GM23338 (cell line): ENCODE measurements around the gene SRGAP3. TPM values are rescaled to one million over a fixed set of nuclear protein-coding genes. Genes with fewer than 3 reads are reported as not detected.

Experiments
- ATAC-seq: fragments of 200-7000 bp; cut with Tn5 transposase; 3 replicates; pipeline ENCODE4 v1.9.1; 2020
- DNase-seq: peaks from one replicate; pipeline ENCODE4 v3.0.0-alpha.2; 2015; ENCODE audit warnings: low spot score
- H2AFZ ChIP-seq: fragments of 200-600 bp; sonication (generic); 2 replicates; pipeline ENCODE4 v1.8.0; 2016; ENCODE audit warnings: antibody characterized with exemption, mild to moderate bottlenecking, moderate library complexity
- H3F3A ChIP-seq: fragments of 200-600 bp; sonication (generic); replicated peaks from 2 replicates; pipeline ENCODE4 v1.8.0; 2017; ENCODE audit warnings: antibody characterized with exemption, mixed run types, low read depth
- H3K27ac ChIP-seq: fragments of 200-600 bp; sonication (generic); 2 replicates; pipeline ENCODE4 v1.6.1; 2016; ENCODE audit warnings: low read depth
- H3K27me3 ChIP-seq: fragments of 200-600 bp; sonication (generic); 2 replicates; pipeline ENCODE4 v1.8.0; 2016; ENCODE audit warnings: mild to moderate bottlenecking, mixed run types, moderate library complexity; ENCODE audit not compliant: insufficient read depth
- H3K36me3 ChIP-seq: fragments of 200-600 bp; sonication (generic); 2 replicates; pipeline ENCODE4 v1.8.0; 2016; ENCODE audit warnings: mild to moderate bottlenecking; ENCODE audit not compliant: insufficient read depth
- H3K4me1 ChIP-seq: fragments of 200-600 bp; sonication (generic); 2 replicates; pipeline ENCODE4 v1.8.0; 2016; ENCODE audit warnings: mild to moderate bottlenecking, moderate library complexity; ENCODE audit not compliant: insufficient read depth
- H3K4me2 ChIP-seq: fragments of 200-600 bp; sonication (generic); 2 replicates; pipeline ENCODE4 v1.7.1; 2017; ENCODE audit warnings: mixed run types
- H3K4me3 ChIP-seq: fragments of 200-600 bp; sonication (generic); 2 replicates; pipeline ENCODE4 v1.6.1; 2016; ENCODE audit warnings: mixed run types
- H3K79me2 ChIP-seq: fragments of 200-600 bp; sonication (generic); replicated peaks from 2 replicates; pipeline ENCODE4 v1.8.0; 2017; ENCODE audit warnings: mild to moderate bottlenecking; ENCODE audit not compliant: insufficient read depth
- H3K9me2 ChIP-seq: fragments of 200-600 bp; sonication (generic); 2 replicates; pipeline ENCODE4 v1.8.0; 2017; ENCODE audit not compliant: insufficient read depth
- H4K20me1 ChIP-seq: fragments of 200-600 bp; sonication (generic); replicated peaks from 2 replicates; pipeline ENCODE4 v1.8.0; 2017; ENCODE audit warnings: mild to moderate bottlenecking; ENCODE audit not compliant: insufficient read depth
- H3K27ac Mint-ChIP-seq: 2 replicates; pipeline ENCODE4 v1.8.0; 2020; ENCODE audit warnings: inconsistent platforms, mild to moderate bottlenecking, moderate library complexity, mixed read lengths
- H3K27me3 Mint-ChIP-seq: 3 replicates; pipeline ENCODE4 v1.8.0; 2022; ENCODE audit warnings: low read depth, mild to moderate bottlenecking, moderate library complexity, mixed read lengths, inconsistent platforms; ENCODE audit not compliant: insufficient read depth, poor library complexity
- H3K36me3 Mint-ChIP-seq: 3 replicates; pipeline ENCODE4 v1.8.0; 2021; ENCODE audit warnings: low read depth, mild to moderate bottlenecking, inconsistent platforms, moderate library complexity, mixed read lengths
- H3K4me1 Mint-ChIP-seq: 3 replicates; pipeline ENCODE4 v1.8.0; 2020; ENCODE audit warnings: mild to moderate bottlenecking, inconsistent platforms, mixed read lengths
- H3K4me3 Mint-ChIP-seq: 3 replicates; pipeline ENCODE4 v1.8.0; 2021; ENCODE audit warnings: moderate library complexity, mild to moderate bottlenecking, inconsistent platforms, mixed read lengths
- H3K9me3 Mint-ChIP-seq: 3 replicates; pipeline ENCODE4 v1.8.0; 2020; ENCODE audit warnings: moderate library complexity, mild to moderate bottlenecking, inconsistent platforms, mixed read lengths
- EZH2 ChIP-seq: fragments of 200-600 bp; sonication (generic); IDR thresholded peaks from one replicate; pipeline ENCODE4 v1.8.0; 2017; ENCODE audit warnings: antibody characterized with exemption, mild to moderate bottlenecking, low read depth; ENCODE audit not compliant: unreplicated experiment
- JUNB ChIP-seq: IDR thresholded peaks from one replicate; pipeline ENCODE4 v1.6.1; 2016; ENCODE audit warnings: antibody characterized with exemption; ENCODE audit not compliant: unreplicated experiment
- NANOG ChIP-seq: IDR thresholded peaks from 2 replicates; pipeline ENCODE4 v1.6.1; 2016; ENCODE audit warnings: antibody characterized with exemption, borderline replicate concordance
- POLR2AphosphoS5 ChIP-seq: IDR thresholded peaks from 2 replicates; pipeline ENCODE4 v1.6.1; 2016; ENCODE audit warnings: antibody characterized with exemption, low read depth
- STAT1 ChIP-seq: IDR thresholded peaks from one replicate; pipeline ENCODE4 v1.6.1; 2016; ENCODE audit warnings: antibody characterized with exemption; ENCODE audit not compliant: unreplicated experiment
- ZNF331 ChIP-seq: fragments of 250-450 bp; sonication (Bioruptor Pico); IDR thresholded peaks from 2 replicates; pipeline ENCODE4 v1.5.0; 2020; ENCODE audit warnings: low read depth, mild to moderate bottlenecking, moderate library complexity
- polyA plus RNA-seq: library from polyadenylated mRNA; unstranded; fragments of >200 nt; fragmentation: Nextera tagmentation; extraction: Ambion mirVana; gene quantifications from 2 replicates; pipeline ENCODE4 v1.2.1, GENCODE V29; 2016
- total RNA-seq: library from RNA; depleted of rRNA; stranded (reverse); fragments of >200 nt; shearing (Covaris generic); gene quantifications from 2 replicates; pipeline ENCODE4 v1.2.3, GENCODE V29; 2014
- TF ChIP-seq, protein P1 (sequence below): fragments of 250-450 bp; sonication (Bioruptor Pico); IDR thresholded peaks from 2 replicates; pipeline ENCODE4 v1.5.0; 2020; ENCODE audit warnings: mild to moderate bottlenecking, moderate library complexity
- TF ChIP-seq, protein P2 (sequence below): IDR thresholded peaks from one replicate; pipeline ENCODE4 v1.6.1; 2018; ENCODE audit warnings: antibody characterized with exemption; ENCODE audit not compliant: unreplicated experiment

SRGAP3 gene
- total and polyA plus RNA-seq, 2 experiments from 2014 or later, result 6.4 to 9.4 TPM

DNA sequence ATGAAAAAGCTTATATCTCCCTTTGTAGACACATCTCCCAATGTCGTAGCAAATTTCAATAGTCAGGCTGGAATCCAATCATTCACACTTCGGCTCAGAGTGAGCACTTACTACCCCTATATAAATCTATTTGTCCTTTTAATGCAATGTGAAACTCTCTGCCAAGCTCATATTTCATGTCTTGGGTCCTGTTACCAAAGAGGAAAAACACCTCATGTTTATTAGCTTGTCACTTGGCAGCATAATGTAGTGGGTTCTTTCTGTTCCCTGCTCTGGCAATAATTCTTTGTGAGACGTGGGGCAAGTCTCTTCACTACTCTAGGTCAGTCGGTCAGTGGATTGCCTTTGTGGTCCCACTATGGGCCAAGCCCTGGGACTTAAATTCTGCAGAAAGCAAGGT lies 107.1 kb downstream of the SRGAP3 start (continued):
- TF ChIP-seq, protein P1, sequence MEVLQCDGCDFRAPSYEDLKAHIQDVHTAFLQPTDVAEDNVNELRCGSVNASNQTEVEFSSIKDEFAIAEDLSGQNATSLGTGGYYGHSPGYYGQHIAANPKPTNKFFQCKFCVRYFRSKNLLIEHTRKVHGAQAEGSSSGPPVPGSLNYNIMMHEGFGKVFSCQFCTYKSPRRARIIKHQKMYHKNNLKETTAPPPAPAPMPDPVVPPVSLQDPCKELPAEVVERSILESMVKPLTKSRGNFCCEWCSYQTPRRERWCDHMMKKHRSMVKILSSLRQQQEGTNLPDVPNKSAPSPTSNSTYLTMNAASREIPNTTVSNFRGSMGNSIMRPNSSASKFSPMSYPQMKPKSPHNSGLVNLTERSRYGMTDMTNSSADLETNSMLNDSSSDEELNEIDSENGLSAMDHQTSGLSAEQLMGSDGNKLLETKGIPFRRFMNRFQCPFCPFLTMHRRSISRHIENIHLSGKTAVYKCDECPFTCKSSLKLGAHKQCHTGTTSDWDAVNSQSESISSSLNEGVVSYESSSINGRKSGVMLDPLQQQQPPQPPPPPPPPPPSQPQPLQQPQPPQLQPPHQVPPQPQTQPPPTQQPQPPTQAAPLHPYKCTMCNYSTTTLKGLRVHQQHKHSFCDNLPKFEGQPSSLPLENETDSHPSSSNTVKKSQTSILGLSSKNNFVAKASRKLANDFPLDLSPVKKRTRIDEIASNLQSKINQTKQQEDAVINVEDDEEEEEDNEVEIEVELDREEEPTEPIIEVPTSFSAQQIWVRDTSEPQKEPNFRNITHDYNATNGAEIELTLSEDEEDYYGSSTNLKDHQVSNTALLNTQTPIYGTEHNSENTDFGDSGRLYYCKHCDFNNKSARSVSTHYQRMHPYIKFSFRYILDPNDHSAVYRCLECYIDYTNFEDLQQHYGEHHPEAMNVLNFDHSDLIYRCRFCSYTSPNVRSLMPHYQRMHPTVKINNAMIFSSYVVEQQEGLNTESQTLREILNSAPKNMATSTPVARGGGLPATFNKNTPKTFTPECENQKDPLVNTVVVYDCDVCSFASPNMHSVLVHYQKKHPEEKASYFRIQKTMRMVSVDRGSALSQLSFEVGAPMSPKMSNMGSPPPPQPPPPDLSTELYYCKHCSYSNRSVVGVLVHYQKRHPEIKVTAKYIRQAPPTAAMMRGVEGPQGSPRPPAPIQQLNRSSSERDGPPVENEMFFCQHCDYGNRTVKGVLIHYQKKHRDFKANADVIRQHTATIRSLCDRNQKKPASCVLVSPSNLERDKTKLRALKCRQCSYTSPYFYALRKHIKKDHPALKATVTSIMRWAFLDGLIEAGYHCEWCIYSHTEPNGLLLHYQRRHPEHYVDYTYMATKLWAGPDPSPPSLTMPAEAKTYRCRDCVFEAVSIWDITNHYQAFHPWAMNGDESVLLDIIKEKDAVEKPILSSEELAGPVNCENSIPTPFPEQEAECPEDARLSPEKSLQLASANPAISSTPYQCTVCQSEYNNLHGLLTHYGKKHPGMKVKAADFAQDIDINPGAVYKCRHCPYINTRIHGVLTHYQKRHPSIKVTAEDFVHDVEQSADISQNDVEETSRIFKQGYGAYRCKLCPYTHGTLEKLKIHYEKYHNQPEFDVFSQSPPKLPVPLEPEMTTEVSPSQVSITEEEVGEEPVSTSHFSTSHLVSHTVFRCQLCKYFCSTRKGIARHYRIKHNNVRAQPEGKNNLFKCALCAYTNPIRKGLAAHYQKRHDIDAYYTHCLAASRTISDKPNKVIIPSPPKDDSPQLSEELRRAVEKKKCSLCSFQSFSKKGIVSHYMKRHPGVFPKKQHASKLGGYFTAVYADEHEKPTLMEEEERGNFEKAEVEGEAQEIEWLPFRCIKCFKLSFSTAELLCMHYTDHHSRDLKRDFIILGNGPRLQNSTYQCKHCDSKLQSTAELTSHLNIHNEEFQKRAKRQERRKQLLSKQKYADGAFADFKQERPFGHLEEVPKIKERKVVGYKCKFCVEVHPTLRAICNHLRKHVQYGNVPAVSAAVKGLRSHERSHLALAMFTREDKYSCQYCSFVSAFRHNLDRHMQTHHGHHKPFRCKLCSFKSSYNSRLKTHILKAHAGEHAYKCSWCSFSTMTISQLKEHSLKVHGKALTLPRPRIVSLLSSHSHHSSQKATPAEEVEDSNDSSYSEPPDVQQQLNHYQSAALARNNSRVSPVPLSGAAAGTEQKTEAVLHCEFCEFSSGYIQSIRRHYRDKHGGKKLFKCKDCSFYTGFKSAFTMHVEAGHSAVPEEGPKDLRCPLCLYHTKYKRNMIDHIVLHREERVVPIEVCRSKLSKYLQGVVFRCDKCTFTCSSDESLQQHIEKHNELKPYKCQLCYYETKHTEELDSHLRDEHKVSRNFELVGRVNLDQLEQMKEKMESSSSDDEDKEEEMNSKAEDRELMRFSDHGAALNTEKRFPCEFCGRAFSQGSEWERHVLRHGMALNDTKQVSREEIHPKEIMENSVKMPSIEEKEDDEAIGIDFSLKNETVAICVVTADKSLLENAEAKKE (CRISPR knock-in tag), result no peak
- TF ChIP-seq, protein P2, sequence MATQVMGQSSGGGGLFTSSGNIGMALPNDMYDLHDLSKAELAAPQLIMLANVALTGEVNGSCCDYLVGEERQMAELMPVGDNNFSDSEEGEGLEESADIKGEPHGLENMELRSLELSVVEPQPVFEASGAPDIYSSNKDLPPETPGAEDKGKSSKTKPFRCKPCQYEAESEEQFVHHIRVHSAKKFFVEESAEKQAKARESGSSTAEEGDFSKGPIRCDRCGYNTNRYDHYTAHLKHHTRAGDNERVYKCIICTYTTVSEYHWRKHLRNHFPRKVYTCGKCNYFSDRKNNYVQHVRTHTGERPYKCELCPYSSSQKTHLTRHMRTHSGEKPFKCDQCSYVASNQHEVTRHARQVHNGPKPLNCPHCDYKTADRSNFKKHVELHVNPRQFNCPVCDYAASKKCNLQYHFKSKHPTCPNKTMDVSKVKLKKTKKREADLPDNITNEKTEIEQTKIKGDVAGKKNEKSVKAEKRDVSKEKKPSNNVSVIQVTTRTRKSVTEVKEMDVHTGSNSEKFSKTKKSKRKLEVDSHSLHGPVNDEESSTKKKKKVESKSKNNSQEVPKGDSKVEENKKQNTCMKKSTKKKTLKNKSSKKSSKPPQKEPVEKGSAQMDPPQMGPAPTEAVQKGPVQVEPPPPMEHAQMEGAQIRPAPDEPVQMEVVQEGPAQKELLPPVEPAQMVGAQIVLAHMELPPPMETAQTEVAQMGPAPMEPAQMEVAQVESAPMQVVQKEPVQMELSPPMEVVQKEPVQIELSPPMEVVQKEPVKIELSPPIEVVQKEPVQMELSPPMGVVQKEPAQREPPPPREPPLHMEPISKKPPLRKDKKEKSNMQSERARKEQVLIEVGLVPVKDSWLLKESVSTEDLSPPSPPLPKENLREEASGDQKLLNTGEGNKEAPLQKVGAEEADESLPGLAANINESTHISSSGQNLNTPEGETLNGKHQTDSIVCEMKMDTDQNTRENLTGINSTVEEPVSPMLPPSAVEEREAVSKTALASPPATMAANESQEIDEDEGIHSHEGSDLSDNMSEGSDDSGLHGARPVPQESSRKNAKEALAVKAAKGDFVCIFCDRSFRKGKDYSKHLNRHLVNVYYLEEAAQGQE, result no peak
- no peak for TF ChIP-seq NANOG

DNA sequence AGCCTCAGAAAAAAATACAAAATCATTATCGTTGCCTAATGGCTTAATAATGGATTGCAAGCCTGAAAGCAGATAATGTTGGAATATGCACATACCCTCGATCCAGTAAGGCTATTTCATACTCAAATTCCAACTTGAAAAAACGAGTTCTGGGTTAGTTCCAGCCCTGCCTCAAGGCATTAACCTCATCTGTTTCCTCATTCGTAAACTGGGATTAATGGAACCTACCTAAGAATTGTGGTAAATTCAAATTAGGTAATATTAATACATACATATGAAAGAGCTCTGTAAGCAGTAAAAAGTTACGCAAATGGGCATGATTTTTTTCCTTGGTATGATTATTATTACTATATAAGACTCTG lies 107.5 kb downstream of the SRGAP3 start:
- 0 out of 2 replicates have a peak, but pooled peaks cover 2% of the 10 kb centered on the region for H3F3A ChIP-seq
- H3K36me3 Mint-ChIP-seq, result peaks cover 9% of the 10 kb centered on the region; the same call in 2 of the 3 replicates
- peaks cover 2% of the 10 kb centered on the region for H3K27me3 Mint-ChIP-seq
- H3K27ac ChIP-seq, result no peak overlapping the region
- H2AFZ ChIP-seq, result no peak overlapping the region
- H4K20me1 ChIP-seq, result no peaks in the 10 kb centered on the region
- no peaks in the 10 kb centered on the region for H3K36me3 ChIP-seq
- no peak for ATAC-seq
- H3K79me2 ChIP-seq, result no peaks in the 10 kb centered on the region
- H3K4me1 ChIP-seq, result peaks cover 16% of the 10 kb centered on the region; the same call in 1 of the 2 replicates
- H3K27ac Mint-ChIP-seq, result no peak overlapping the region
- H3K9me2 ChIP-seq, result 0 out of 2 replicates have a peak, but pooled peaks cover 4% of the 10 kb centered on the region
- H3K27me3 ChIP-seq, result peaks cover 8% of the 10 kb centered on the region
- no peak overlapping the region for H3K4me3 Mint-ChIP-seq
- H3K4me3 ChIP-seq, result no peak overlapping the region
- peaks cover 5% of the 10 kb centered on the region for H3K4me1 Mint-ChIP-seq
- no peak for DNase-seq
- H3K4me2 ChIP-seq, result no peak overlapping the region
- H3K9me3 Mint-ChIP-seq, result peaks cover 12% of the 10 kb centered on the region; the same call in 1 of the 3 replicates
- TF ChIP-seq POLR2AphosphoS5 (no peak), ZNF331 (CRISPR knock-in tag) (no peak), STAT1 (no peak), JUNB (no peak), EZH2 (no peak)
- TF ChIP-seq, protein P2, result no peak
